ENCODE measurements around the gene GSDMA. TPM values are rescaled to one million over a fixed set of nuclear protein-coding genes. Genes with fewer than 3 reads are reported as not detected.

The GSDMA gene, protein sequence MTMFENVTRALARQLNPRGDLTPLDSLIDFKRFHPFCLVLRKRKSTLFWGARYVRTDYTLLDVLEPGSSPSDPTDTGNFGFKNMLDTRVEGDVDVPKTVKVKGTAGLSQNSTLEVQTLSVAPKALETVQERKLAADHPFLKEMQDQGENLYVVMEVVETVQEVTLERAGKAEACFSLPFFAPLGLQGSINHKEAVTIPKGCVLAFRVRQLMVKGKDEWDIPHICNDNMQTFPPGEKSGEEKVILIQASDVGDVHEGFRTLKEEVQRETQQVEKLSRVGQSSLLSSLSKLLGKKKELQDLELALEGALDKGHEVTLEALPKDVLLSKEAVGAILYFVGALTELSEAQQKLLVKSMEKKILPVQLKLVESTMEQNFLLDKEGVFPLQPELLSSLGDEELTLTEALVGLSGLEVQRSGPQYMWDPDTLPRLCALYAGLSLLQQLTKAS
- total RNA-seq (2013; cell fraction: nucleolus; rRNA removed): not detected in 2 replicates
- total RNA-seq (2014; rRNA removed) (not detected in 2 replicates), total RNA-seq (2014; rRNA removed; fragmentation: Illumina TruSeq; extraction: Trizol) (not detected in 2 replicates), total RNA-seq (2021) (not detected in 2 replicates), polyA plus RNA-seq (2011; rRNA removed) (0.11 and 0.33 TPM in 2 replicates), polyA plus RNA-seq (2014; fragmentation: Illumina TruSeq; extraction: Trizol) (not detected in 2 replicates), polyA plus RNA-seq (2014; fragmentation: Nextera tagmentation; extraction: Ambion mirVana) (under 1 TPM in 1 of 2 experiments, not detected in 1; 0.04 TPM), polyA plus RNA-seq (2014; rRNA removed) (not detected in 2 replicates), polyA plus RNA-seq (2016; fragmentation: Nextera tagmentation; extraction: Ambion mirVana) (not detected), polyA minus RNA-seq (2011; rRNA and poly(A)+ RNA removed) (0.46 TPM in 1 of 2 replicates, not detected in the other), Bru-seq, nascent RNA (percentile 20 among the genes with signal in this experiment), BruChase-seq, experiment 1, labeled RNA remaining after a 6-hour chase (percentile 10 among the genes with signal in this experiment), BruChase-seq, experiment 2, labeled RNA remaining after a 2-hour chase (percentile 9 among the genes with signal in this experiment)
- polyA plus RNA-seq (2011; ENCODE audit: low read depth): not detected
- 0.16 and 0.22 TPM in 2 replicates for polyA plus RNA-seq (2011; cell fraction: cytosol; rRNA removed)
- 0.09 and 0.13 TPM in 2 replicates for polyA plus RNA-seq (2011; cell fraction: nucleus; rRNA removed)
- 0.07 TPM in 1 of 2 replicates, not detected in the other for polyA plus RNA-seq (2012)
- polyA minus RNA-seq (2011; cell fraction: cytosol; rRNA and poly(A)+ RNA removed): not detected in 2 replicates
- not detected in 2 replicates for polyA minus RNA-seq (2011; cell fraction: nucleus; rRNA and poly(A)+ RNA removed)
- long read RNA-seq, experiment 1: 0 reads
- long read RNA-seq, experiment 2: 0 reads

DNA sequence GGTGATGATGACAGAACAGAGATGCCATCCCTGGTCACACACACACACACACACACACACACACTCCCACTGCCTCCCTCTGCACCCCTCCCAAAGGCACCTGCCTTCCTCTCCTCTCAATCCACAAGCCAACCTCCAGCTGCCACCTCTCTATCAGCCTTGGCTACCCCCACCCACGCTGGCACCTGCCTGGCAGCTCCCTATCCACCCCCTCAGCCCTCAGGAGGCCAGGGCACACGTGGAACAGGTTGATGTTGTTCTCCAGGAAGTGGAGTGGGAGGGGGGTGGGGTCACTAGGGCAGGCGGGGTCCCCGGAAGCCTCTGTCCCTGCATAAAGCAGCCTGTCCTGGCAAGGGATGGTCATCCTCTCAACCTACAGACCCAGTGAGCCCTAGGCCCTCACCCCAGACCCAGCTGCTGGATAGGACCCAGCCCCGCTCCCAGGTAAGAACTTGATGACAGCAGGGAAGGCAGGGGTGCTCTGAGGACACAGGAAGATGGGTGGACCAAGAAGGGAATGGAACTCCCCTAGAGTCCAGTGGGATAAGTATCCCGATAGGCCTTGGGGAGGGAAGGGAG is at the start of gene GSDMA:
GSDMA (plus strand) TSS at position 363 of the 579 bp plus-strand sequence. CDS start 2,684 bp downstream, outside the sequence.
- TF ChIP-seq ZNF384 (IDR thresholded peaks at IDR 0.05; ENCODE audit: borderline replicate concordance, low read depth, low read length) (no peak), EZH2 (IDR thresholded peaks at IDR 0.05; ENCODE audit: borderline replicate concordance, control insufficient read depth, low read depth, low read length) (no peak), CHD1 (IDR thresholded peaks at IDR 0.05; ENCODE audit: low read depth, low read length) (no peak), FOXK2 (IDR thresholded peaks at IDR 0.05) (no peak), DPF2 (IDR thresholded peaks at IDR 0.05) (no peak), HDGF (IDR thresholded peaks at IDR 0.05) (no peak), WRNIP1 (IDR thresholded peaks at IDR 0.05; ENCODE audit: borderline replicate concordance, low read depth, low read length) (no peak), NFYB (IDR thresholded peaks at IDR 0.05; ENCODE audit: insufficient read depth, low read depth, low read length) (no peak), ZNF274 (IDR thresholded peaks at IDR 0.05; ENCODE audit: insufficient read depth, insufficient read length) (no peak), ZNF207 (IDR thresholded peaks at IDR 0.05; ENCODE audit: borderline replicate concordance) (no peak), RB1 (IDR thresholded peaks at IDR 0.05; ENCODE audit: borderline replicate concordance) (no peak)
- TF ChIP-seq, protein P1, sequence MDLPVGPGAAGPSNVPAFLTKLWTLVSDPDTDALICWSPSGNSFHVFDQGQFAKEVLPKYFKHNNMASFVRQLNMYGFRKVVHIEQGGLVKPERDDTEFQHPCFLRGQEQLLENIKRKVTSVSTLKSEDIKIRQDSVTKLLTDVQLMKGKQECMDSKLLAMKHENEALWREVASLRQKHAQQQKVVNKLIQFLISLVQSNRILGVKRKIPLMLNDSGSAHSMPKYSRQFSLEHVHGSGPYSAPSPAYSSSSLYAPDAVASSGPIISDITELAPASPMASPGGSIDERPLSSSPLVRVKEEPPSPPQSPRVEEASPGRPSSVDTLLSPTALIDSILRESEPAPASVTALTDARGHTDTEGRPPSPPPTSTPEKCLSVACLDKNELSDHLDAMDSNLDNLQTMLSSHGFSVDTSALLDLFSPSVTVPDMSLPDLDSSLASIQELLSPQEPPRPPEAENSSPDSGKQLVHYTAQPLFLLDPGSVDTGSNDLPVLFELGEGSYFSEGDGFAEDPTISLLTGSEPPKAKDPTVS (IDR thresholded peaks at IDR 0.05; ENCODE audit: low read depth, low read length): no peak
- RAD21 ChIA-PET (ENCODE audit: unreplicated experiment): interaction anchor here (0.7 to 1.6 kb wide), 2 partner anchors 25 to 396 kb away, joined by 3 to 5 read pairs; no protein-coding TSS in a partner anchor
- in situ Hi-C loops (cut with MboI) (no loop called here), intact Hi-C loops (cut with micrococcal nuclease; ENCODE audit: unreplicated experiment) (no loop called here)
- SMC1A ChIA-PET (ENCODE audit: uncharacterized antibody, unreplicated experiment): no interaction called here
- Histone ChIP-seq H2AFZ (ENCODE audit: control insufficient read depth, low read depth, low read length) (no peak within 1 kb of the TSS), H3K36me3 (ENCODE audit: control insufficient read depth in 2 of 2, insufficient read depth in 2 of 2, low read length in 1 of 2) (no peaks in the 10 kb centered on the region), H3K9me3 (replicated peaks; ENCODE audit: control insufficient read depth, insufficient read depth, low read length) (no peaks in the 10 kb centered on the region), H3K27ac (ENCODE audit: control insufficient read depth, insufficient read depth) (no peak within 1 kb of the TSS), H3K4me3 (no peak within 1 kb of the TSS), H3K9ac (ENCODE audit: control insufficient read depth, insufficient read depth, low read length) (no peak within 1 kb of the TSS), H3K4me2 (ENCODE audit: control insufficient read depth, insufficient read depth) (no peak within 1 kb of the TSS), H3K79me2 (ENCODE audit: control insufficient read depth, insufficient read depth, low read length) (no peaks in the 10 kb centered on the region), H3K27me3 (replicated peaks in 1 of 2; ENCODE audit: control insufficient read depth in 2 of 2, insufficient read depth in 2 of 2, low read length in 1 of 2) (no peaks in the 10 kb centered on the region), H4K20me1 (ENCODE audit: control insufficient read depth, insufficient read depth) (no peaks in the 10 kb centered on the region), H3K4me1 (ENCODE audit: control insufficient read depth, insufficient read depth, low read length) (no peaks in the 10 kb centered on the region; the same call in 1 of the 2 replicates)
- ATAC-seq: no peak
- BruUV-seq (replicated peaks): no TSS peak
- POLR2A ChIA-PET: interaction anchor here (0.5 to 0.7 kb wide), 3 partner anchors 11 to 187 kb away, joined by 3 to 5 read pairs (median 4); no protein-coding TSS in a partner anchor
- FAIRE-seq: no peak
- DNase-seq (ENCODE audit: low read depth, low spot score): no peak
- CTCF ChIA-PET: interaction anchor here (1.3 kb wide), 2 partner anchors 15 to 17 kb away, joined by 4 to 6 read pairs; partner anchors contain the start of gene PSMD3
- WGBS (ENCODE audit: insufficient coverage, insufficient replicate concordance, low lambda C conversion rate, missing lambda C conversion rate): 15% methylated on average over 6 of the region's 6 CpGs

Measured in GM12878 (cell line).